HG02840 (cell line): ENCODE measurements around the gene VWA8.
"Not testable (repeated sequence)": the region's sequence is repeated elsewhere in the genome, so short reads cannot be mapped to it uniquely, and the experiment has no call there.

Source experiments
- ATAC-seq: cut with Tn5 transposase; IDR thresholded peaks from one replicate; pipeline ENCODE4 v1.9.1; 2021; ENCODE audit warnings: mild to moderate bottlenecking, moderate library complexity, moderate number of reproducible peaks; ENCODE audit not compliant: unreplicated experiment, low FRiP score

VWA8 gene

DNA sequence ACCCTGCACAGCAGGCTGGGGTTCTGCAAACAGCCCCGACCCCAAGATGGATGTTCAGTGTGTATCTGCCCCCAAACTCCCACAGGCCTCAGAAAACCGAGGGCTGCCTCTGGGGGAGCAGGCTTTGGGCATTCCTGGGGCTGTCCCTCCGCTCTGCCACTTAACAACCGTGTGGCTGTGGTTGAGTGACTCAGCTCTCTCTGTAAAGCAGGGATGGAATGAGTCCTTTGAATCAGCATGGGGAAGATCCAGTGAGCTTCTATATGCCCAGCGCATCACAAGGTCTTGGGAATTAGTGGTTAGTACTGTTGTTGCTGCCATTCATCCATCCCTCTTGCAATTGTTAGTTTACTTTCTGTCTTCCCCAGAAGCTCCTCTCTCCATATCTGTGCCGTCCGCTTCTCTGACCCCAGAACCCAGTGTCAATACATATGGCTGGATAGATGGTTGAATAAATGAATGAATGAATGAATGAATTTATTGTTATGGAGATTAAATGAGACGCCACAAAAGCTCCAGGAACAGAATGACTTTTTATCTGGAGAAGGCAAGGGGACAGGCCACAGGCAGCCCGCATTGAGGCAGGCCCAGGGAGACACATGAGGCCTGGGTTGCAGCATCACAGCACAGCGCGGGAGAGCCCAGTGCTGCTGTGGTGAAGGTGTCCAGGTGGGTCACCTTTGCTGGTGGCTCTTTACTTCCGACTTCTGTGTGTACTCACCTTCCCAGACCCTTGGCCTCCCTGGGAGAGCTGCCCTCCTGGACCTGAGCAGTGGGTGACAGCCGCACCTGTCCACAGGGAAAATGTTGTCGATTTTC is 414.3 kb downstream of the VWA8 start:
- ATAC-seq, result no peak

DNA sequence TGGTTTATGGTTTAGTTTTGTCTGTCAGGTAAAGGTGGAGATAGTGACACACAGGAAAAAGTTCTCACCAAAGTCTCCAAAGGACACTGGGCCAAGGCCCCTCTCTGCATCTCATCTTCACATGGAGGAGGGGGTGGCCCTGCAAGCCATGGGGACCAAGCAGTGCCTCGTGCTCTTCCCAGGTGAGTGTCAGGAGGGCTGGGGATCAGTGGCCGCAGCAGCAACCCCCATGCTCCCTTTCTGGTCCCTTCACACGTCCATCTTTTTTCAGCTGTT is 415.5 kb downstream of the VWA8 start:
- no peak for ATAC-seq

DNA sequence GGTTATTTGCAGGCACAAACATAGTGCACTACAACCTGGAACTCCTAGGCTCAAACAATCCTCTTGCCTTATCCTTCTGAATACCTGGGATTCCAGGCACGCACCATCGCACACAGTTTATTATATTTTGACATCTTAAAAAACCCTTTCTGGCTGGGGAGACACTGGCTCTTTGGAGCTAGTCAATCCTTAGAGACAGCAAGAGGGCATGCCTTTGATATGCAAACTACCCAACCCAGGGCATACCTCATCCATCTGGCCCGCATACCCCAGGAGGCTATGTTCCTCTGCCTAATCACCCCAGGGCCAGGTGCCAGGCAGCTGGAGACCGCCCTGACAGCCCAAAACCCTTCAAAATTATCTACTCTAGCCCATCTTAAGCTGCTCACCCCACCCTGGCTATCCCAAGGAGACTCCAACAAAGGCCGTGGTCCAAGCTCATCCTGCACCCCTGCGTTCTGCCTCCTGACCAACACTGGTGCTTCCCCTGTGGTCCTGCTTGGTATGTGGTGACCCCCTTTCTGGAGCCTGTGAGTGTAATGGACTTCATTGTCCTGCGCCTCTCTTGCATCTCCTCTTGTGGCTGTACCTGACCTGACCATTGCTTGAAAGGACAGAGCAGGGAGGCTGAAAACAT is 417.1 kb downstream of the VWA8 start:
- no peak for ATAC-seq

DNA sequence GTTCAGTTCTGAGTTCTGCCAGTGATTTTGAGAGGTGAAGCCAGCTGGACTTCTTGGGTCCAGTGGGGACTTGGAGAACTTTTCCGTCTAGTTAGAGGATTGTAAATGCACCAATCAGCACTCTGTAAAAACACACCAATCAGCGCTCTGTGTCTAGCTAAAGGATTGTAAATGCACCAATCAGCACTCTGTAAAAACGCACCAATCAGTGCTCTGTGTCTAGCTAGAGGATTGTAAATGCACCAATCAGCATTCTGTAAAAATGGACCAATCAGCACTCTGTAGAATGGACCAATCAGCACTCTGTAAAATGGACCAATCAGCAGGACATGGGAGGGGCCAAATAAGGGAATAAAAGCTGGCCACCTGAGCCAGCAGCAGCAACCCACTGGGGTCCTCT is 418.1 kb downstream of the VWA8 start:
- not testable (repeated sequence) for ATAC-seq

DNA sequence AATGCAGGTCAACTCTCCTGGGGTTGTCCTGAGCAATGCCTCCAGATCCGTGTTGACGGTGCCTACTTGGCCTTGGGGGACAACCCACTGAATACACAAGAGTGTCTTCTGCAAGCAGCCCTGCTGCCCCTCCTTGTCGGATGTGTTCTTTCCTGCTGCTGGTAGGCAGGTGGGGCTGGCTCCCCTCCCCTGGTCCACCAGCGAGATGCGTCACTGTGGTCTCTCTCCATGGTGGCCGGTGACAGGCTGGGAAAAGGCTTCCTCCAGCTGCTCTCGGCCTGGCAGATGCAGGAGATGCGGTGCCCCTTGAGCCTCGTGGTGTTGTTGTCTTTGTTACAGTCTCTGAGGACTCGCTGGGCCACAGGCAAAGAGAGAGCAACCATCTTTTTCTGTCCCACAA is 418.6 kb downstream of the VWA8 start:
- ATAC-seq, result no peak

DNA sequence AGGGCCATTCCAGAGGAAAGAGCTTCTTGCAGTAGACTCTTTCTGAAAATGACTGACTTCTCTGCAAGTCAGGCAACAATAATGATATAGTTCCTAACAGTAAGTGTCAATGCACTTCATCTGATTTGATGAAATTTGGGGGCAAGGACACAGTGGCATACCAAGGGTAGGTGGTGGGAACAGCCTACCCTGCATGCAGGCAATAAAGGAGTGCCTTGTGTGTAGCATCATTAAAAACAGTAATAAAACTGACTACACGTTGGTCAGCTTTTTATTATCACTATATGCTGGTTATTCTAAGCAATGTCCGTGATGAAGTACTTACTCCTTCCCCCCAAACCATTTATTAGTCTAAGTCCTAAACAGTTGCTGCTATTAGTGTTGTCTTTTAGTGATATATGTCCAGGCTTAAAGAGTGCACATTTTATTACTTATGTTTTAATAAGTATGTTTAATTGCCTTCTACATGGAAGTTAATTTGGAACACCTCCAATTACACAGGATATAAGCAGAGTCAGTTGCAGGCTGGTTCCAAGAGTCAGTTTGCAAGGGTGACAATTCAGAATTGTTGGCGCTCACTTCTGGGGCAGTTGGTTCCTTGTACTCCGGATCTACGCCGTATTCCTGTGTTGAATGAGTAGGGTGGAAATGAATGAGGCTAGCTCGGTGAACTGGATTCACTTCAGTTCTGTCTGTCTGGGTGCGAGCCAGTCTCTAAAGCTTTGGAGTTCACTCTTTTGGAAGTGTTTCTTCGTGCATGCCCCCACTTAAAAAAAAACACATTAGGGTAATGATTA is 419.6 kb downstream of the VWA8 start:
- no peak for ATAC-seq

DNA sequence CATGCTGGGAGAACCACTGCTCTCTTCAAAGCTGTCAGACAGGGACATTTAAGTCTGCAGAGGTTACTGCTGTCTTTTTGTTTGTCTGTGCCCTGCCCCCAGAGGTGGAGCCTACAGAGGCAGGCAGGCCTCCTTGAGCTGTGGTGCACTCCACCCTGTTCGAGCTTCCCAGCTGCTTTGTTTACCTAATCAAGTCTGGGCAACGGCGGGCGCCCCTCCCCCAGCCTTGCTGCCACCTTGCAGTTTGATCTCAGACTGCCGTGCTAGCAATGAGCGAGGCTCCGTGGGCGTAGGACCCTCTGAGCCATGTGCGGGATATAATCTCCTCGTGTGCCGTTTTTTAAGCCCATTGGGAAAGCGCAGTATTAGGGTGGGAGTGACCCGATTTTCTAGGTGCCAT is 420.7 kb downstream of the VWA8 start:
- ATAC-seq, result not testable (repeated sequence)

DNA sequence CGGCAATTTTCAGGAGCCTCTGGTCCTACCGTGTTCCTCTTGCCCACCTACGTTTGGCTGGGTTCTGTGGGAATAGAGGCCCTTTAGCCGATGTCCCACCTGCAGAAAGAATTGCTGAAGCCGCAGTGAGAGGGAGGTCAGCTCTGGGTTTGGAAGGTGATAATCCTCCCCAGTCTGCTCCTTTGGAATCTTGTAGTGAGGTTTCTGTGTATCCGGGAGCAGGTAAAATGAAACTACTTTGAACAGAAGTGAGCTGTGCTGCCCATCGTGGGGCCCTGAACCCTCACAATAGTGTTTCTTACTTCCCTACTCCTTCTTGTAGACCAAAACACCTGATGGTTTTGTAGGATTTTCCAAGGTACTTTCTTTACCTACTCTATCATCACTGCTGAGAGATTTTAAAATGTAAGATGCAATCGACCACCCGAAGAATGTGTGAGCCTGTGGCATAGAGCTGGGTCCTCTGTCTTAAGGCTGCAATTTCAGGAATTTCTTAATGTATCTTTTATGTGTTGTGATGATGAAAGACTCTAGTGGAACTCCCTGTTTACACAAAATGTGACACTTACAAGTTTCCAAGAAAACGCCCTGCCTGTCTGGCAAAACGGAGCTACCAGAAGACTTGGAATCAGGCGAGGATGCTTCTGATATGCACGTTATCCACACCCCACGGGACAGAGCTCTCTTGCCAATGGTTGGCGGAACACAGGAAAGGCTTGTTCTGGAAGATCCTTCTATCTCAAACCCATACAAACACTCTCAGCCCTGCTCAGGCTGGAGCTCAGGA is 427.4 kb downstream of the VWA8 start:
- ATAC-seq, result no peak

DNA sequence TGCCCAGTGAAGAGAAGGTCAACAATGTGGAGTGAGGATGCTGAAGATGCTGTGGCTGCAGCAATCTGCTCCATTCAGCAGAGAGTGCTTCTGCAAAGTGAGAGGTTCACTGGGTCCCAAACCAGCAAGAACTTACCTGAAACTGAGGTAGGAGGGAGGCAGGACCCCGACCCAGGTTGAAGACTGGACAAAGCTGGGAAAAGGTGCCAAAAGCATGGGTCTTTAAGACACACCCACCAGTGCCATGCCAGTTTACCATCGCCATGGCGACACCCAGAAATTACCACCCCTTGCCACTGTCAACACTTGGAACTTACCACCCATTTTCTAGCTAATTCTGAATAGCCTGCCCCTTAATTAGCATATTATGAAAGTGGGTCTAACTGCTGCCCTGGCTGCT is 432.9 kb downstream of the VWA8 start:
- ATAC-seq, result no peak

DNA sequence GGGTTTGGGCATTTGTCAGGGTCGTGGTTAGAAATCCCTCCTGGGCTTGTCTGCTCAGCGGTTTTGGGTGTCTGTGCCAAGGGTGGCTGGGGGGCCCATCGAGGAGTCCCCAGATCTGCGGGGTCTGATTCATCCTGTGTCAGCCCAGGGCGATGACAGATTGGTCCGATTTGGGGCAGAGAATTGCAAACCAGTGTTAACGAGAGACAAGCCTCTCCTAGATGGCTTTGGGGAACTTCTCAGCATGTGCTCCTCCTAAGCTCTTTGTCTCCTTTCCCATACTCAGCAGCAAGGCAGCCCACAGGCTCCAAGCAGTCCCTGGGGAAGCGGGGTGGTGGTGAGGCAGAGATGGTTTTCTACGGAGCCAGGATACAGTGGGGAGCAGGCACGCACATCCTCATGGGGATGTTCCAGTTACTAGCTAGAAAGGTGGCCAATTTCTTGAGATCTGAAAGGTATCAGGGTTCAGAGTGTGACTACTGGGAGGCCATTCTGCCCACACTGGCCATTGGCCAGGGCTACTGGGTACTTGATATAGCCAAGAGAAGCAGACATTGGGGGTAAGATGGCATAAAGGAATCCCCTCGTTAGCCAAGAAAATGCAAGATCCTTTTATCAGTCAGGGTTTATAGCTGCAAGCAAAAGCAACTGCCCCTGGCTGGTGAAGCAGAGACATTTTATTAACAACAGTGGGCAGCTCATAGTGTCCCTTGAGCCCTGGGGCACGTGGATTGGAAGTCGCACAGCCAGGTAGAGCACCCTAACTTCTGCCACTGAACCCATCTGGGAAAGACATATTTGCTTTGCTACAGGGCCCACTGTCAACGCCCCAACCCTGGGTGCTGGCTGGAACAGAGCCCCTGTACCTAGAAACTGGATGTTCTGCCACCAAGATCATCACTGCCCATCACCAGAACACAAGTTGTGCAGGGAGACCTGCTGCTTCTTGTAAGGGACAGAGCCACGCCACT is 440.0 kb downstream of the VWA8 start:
- ATAC-seq, result no peak

DNA sequence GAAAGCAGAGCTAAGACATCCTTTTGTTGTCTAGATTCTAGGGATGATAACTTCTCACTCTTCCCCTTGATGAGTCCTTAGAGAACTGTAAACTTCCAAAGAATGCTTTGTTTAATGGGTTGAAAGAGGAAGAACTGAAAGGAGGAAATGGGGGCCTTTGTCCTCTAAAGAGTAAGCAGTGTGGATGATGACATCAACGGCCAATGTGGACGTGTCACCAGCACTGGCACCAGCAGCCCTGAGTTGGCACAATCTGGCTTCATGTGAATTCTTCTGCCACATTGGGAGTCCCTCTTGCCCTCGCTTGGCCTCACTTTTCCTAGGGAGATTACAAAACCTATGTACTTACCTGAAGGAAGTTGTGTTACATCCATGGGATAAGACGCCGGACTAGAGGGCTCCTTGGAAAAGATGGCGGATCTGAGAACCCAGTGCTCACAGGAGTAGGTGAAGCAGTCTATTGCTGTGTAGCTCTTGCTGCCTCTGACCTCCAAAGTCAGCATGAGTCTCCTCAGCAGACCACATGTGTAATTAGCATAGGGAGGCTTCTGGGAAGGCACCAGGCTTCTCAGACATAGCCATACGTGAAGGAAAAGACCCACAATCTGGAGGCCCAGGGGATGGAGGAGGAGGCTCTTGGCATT is 440.8 kb downstream of the VWA8 start:
- no peak for ATAC-seq
